HFF-Myc (cell line): ENCODE results near the gene ASNSD1.
A peak's percentile ranks its signal among the peaks of the same experiment; 100 is the strongest.
"Not testable (repeated sequence)": the region's sequence is repeated elsewhere in the genome, so short reads cannot be mapped to it uniquely, and the experiment has no call there.

ENCODE experiments used
- DNase-seq: peaks from one replicate; pipeline ENCODE4 v3.0.0-alpha.2; 2011; ENCODE audit warnings: low read depth; ENCODE audit errors: extremely low read depth
- H3K4me3 ChIP-seq: replicated peaks from 2 replicates; pipeline ENCODE4 v1.5.1; 2011; ENCODE audit warnings: low read depth, mild to moderate bottlenecking, control low read depth, low read length
- TF ChIP-seq, protein P1 (sequence below): IDR thresholded peaks from 2 replicates; pipeline ENCODE4 v1.5.1; 2012; ENCODE audit warnings: mild to moderate bottlenecking, low read depth, low read length, control low read depth; ENCODE audit errors: missing control alignments

ASNSD1 gene

DNA sequence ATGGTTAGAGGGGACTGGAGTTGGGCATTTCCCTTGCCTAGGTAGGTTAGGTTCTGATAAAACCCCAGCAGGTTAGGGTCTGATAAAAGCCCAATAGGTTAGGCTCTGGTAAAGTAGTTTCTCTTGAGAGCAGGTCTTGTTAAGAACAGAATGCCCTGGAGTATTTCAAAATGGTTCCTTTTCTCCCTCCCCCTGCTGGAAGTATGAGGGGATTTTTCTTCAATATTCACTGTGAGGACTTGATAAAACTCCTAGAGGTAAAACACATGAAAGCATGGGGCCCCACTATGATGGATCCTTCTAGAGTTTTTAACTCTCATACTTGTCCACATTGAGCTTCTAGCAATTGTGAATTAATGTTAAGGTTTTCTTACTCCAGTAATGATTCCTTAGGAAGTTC is 40.8 kb downstream of the ASNSD1 start:
- no peak for DNase-seq
- no peak overlapping the region for H3K4me3 ChIP-seq
- TF ChIP-seq, protein P1, sequence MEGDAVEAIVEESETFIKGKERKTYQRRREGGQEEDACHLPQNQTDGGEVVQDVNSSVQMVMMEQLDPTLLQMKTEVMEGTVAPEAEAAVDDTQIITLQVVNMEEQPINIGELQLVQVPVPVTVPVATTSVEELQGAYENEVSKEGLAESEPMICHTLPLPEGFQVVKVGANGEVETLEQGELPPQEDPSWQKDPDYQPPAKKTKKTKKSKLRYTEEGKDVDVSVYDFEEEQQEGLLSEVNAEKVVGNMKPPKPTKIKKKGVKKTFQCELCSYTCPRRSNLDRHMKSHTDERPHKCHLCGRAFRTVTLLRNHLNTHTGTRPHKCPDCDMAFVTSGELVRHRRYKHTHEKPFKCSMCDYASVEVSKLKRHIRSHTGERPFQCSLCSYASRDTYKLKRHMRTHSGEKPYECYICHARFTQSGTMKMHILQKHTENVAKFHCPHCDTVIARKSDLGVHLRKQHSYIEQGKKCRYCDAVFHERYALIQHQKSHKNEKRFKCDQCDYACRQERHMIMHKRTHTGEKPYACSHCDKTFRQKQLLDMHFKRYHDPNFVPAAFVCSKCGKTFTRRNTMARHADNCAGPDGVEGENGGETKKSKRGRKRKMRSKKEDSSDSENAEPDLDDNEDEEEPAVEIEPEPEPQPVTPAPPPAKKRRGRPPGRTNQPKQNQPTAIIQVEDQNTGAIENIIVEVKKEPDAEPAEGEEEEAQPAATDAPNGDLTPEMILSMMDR = peak; percentile 13

DNA sequence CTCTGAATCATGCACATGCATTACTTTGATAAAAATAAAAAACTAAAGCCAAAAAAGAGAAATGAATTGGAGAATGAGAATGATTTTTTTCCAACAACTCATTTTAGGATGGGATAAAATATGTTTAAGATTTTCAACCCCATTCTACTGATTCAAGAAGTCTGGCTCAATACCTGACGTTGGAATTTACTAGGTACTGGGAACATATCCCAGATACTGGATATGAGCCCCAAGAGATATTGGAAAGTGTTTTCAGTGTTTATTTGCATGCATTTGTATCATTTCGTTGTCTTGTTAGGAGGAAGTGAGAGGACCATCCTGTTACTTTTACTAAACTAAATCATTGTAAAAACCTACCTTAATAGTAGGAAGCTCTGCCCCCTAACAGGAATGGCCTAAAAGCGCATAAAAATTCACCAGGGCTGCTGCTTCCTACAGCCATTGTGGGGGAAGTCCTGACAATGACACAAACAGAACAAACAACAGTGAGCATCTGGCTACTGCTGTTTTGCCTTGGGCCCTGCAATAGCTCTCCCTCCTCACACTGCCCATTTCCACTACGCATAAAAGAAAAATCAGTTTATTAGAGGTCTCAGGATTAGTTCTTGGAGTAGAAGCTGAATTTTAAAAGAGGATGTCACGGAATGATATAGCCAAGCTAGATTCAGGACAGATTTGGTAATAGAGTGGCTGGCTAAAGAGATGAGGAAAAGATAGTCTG is 48.4 kb downstream of the ASNSD1 start:
- TF ChIP-seq, protein P1 = no peak
- no peak for DNase-seq
- no peak overlapping the region for H3K4me3 ChIP-seq

DNA sequence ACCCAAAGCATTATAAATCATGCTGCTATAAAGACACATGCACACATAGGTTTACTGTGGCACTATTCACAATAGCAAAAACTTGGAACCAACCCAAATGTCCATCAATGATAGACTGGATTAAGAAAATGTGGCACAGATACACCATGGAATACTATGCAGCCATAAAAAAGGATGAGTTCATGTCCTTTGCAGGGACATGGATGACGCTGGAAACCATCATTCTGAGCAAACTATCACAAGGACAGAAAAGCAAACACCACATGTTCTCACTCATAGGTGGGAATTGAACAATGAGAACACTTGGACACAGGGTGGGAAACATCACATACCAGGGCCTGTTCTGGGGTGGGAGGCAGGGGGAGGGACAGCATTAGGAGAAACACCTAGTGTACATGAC is 56.3 kb downstream of the ASNSD1 start:
- H3K4me3 ChIP-seq = not testable (repeated sequence)

DNA sequence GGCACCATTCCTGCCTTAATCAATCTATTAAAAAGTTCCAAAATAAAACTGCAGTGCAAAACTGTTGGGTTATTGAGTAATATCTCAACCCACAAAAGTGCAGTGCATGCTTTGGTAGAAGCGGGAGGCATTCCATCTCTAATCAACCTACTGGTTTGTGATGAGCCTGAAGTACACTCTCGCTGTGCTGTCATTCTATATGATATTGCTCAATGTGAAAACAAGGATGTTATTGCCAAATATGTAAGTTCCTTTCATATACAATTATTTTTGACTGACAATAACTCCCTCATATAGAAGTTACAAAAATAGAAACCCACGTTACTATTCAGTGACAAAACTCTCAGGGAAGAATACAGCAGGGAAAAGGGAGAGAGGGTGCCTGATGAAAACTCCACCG is 58.3 kb downstream of the ASNSD1 start:
- no peak for DNase-seq
- TF ChIP-seq, protein P1 = no peak
- H3K4me3 ChIP-seq = no peak overlapping the region

More for the DNA sequence above, 56.3 kb downstream of the ASNSD1 start:
- DNase-seq = not testable (repeated sequence)
